GM12865 (cell line): Measurements from ENCODE around the gene PLD2.

Experiments used
- DNase-seq: peaks from one replicate; pipeline ENCODE4 v3.0.0; 2010; ENCODE audit warnings: low read depth
- H3K4me3 ChIP-seq: 2 replicates; pipeline ENCODE4 v1.5.1; 2011; ENCODE audit warnings: mild to moderate bottlenecking, low read depth, low read length, control low read depth
- CTCF ChIP-seq: IDR thresholded peaks from 2 replicates; pipeline ENCODE4 v1.5.1; 2011; ENCODE audit warnings: low read length, control low read depth, low read depth, inconsistent platforms; ENCODE audit not compliant: insufficient read depth; ENCODE audit errors: missing control alignments

The PLD2 gene

GRCh38 chr17:4833941-4834680 lies 27.2 kb downstream of the PLD2 start:
- TF ChIP-seq CTCF = no peak
- H3K4me3 ChIP-seq = peak overlapping the region; percentile 84
- peak; percentile 27 for DNase-seq

- H3K4me3 ChIP-seq = peak overlapping the region; percentile 84
- no peak for TF ChIP-seq CTCF
- DNase-seq = no peak
These were observed 27.7 kb downstream of the PLD2 start for GRCh38 chr17:4834681-4835020.

GRCh38 chr17:4836221-4836620 lies 29.3 kb downstream of the PLD2 start:
- no peak for TF ChIP-seq CTCF
- DNase-seq = no peak
- no peak overlapping the region for H3K4me3 ChIP-seq

GRCh38 chr17:4837471-4838308 lies 30.7 kb downstream of the PLD2 start:
- no peak overlapping the region for H3K4me3 ChIP-seq
- no peak for DNase-seq

GRCh38 chr17:4838309-4838785 lies 31.4 kb downstream of the PLD2 start:
- no peak for DNase-seq
- TF ChIP-seq CTCF = no peak
- no peak overlapping the region for H3K4me3 ChIP-seq

More at GRCh38 chr17:4837471-4838308, 30.7 kb downstream of the PLD2 start:
- TF ChIP-seq CTCF = no peak

GRCh38 chr17:4839221-4839620 lies 32.3 kb downstream of the PLD2 start:
- no peak for TF ChIP-seq CTCF
- no peak for DNase-seq
- H3K4me3 ChIP-seq = no peak overlapping the region
